HepG2 (cell line): Measurements from ENCODE around the gene MTTP. TPM values are rescaled to one million over a fixed set of nuclear protein-coding genes. Genes with fewer than 3 reads are reported as not detected.

ENCODE experiments used
- ATF4 ChIP-seq, 2 experiments: fragments of 450-650 bp in 1 of 2; sonication (generic) in 1 of 2; formaldehyde crosslinking; IDR thresholded peaks; 2 replicates each; pipeline versions ENCODE4 v1.5.0 to v1.8.0; 2020 to 2022; ENCODE audit warnings: mild to moderate bottlenecking in 1 of 2, missing genetic modification reagents in 1 of 2
- DMTF1 ChIP-seq: sonication (generic); formaldehyde crosslinking; IDR thresholded peaks from 2 replicates; pipeline ENCODE4 v1.4.0; 2020; ENCODE audit warnings: mild to moderate bottlenecking, missing genetic modification reagents
- FOXP4 ChIP-seq: sonication (generic); formaldehyde crosslinking; IDR thresholded peaks from 2 replicates; pipeline ENCODE4 v1.4.0; 2020; ENCODE audit warnings: missing genetic modification reagents
- HNF4G ChIP-seq, 2 experiments: sonication (generic) in 1 of 2; formaldehyde crosslinking in 1 of 2; IDR thresholded peaks; 2 replicates each; pipeline versions ENCODE4 v1.4.0 to v1.6.1; 2011 to 2020; ENCODE audit warnings: borderline replicate concordance in 2 of 2, low read depth in 2 of 2, mild to moderate bottlenecking in 2 of 2, low read length in 1 of 2, missing genetic modification reagents in 1 of 2, moderate library complexity in 1 of 2
- HNRNPK ChIP-seq: fragments of 200-400 bp; formaldehyde crosslinking; IDR thresholded peaks from 2 replicates; pipeline ENCODE4 v1.6.1; 2018; ENCODE audit warnings: low read length, low read depth, moderate library complexity, mild to moderate bottlenecking; ENCODE audit not compliant: poor library complexity, severe bottlenecking
- KMT2A ChIP-seq: sonication (generic); formaldehyde crosslinking; IDR thresholded peaks from 2 replicates; pipeline ENCODE4 v1.4.0; 2020; ENCODE audit warnings: missing genetic modification reagents
- MAF1 ChIP-seq: sonication (generic); formaldehyde crosslinking; IDR thresholded peaks from 2 replicates; pipeline ENCODE4 v1.5.0; 2020; ENCODE audit warnings: missing genetic modification reagents, borderline replicate concordance
- NCOA5 ChIP-seq: sonication (generic); formaldehyde crosslinking; IDR thresholded peaks from 2 replicates; pipeline ENCODE4 v1.4.0; 2020; ENCODE audit warnings: missing genetic modification reagents
- NFE2L2 ChIP-seq: fragments of 150-350 bp; IDR thresholded peaks from 2 replicates; pipeline ENCODE4 v1.6.1; 2014; ENCODE audit warnings: low read length
- RARG ChIP-seq: sonication (generic); formaldehyde crosslinking; IDR thresholded peaks from 2 replicates; pipeline ENCODE4 v1.4.0; 2020; ENCODE audit warnings: low read depth, mild to moderate bottlenecking, missing genetic modification reagents
- TCF7L2 ChIP-seq: IDR thresholded peaks from 2 replicates; pipeline ENCODE4 v1.6.1; 2011; ENCODE audit warnings: mild to moderate bottlenecking, low read depth, low read length, moderate library complexity
- THAP7 ChIP-seq: sonication (generic); formaldehyde crosslinking; IDR thresholded peaks from 2 replicates; pipeline ENCODE4 v1.8.1; 2023; ENCODE audit warnings: mild to moderate bottlenecking, missing genetic modification reagents
- THAP8 ChIP-seq: sonication (generic); formaldehyde crosslinking; IDR thresholded peaks from 2 replicates; pipeline ENCODE4 v1.5.1; 2020; ENCODE audit warnings: missing genetic modification reagents, mild to moderate bottlenecking, borderline replicate concordance
- ZFP36L2 ChIP-seq: sonication (generic); formaldehyde crosslinking; IDR thresholded peaks from 2 replicates; pipeline ENCODE4 v1.4.0; 2020; ENCODE audit warnings: missing genetic modification reagents
- ZNF225 ChIP-seq: sonication (generic); formaldehyde crosslinking; IDR thresholded peaks from 2 replicates; pipeline ENCODE4 v1.4.0; 2020; ENCODE audit warnings: mild to moderate bottlenecking, missing genetic modification reagents
- ZNF670 ChIP-seq: sonication (generic); formaldehyde crosslinking; IDR thresholded peaks from 2 replicates; pipeline ENCODE4 v1.8.0; 2022; ENCODE audit warnings: mild to moderate bottlenecking, missing genetic modification reagents, borderline replicate concordance
- ZNF75D ChIP-seq: sonication (generic); formaldehyde crosslinking; IDR thresholded peaks from 2 replicates; pipeline ENCODE4 v1.8.1; 2023; ENCODE audit warnings: missing genetic modification reagents, mild to moderate bottlenecking, borderline replicate concordance
- ZNF770 ChIP-seq: sonication (generic); formaldehyde crosslinking; IDR thresholded peaks from 2 replicates; pipeline ENCODE4 v1.5.0; 2020; ENCODE audit warnings: mild to moderate bottlenecking, missing genetic modification reagents
- ZSCAN22 ChIP-seq: sonication (generic); formaldehyde crosslinking; IDR thresholded peaks from 2 replicates; pipeline ENCODE4 v1.4.0; 2020; ENCODE audit warnings: mild to moderate bottlenecking, missing genetic modification reagents
- polyA plus RNA-seq, 8 experiments: library from polyadenylated mRNA; depleted of rRNA in 3 of 8; stranded (reverse) in 7 of 8; unstranded in 1 of 8; fragments of >200 nt; fragmentation: Illumina TruSeq in 4 of 8; extraction: Trizol in 4 of 8; gene quantifications; 2 replicates each; pipeline versions ENCODE4 v1.2.1 to v1.2.3, GENCODE V29; 2011 to 2016; ENCODE audit warnings: low read depth in 4 of 8, missing spikeins in 1 of 8, mixed read lengths in 1 of 8; ENCODE audit not compliant: insufficient read depth in 1 of 8
- total RNA-seq, 5 experiments: library from RNA; depleted of rRNA; stranded (reverse); fragments of >200 nt; fragmentation: Illumina TruSeq; extraction: Trizol; gene quantifications; 2 replicates each; pipeline ENCODE4 v1.2.3, GENCODE V29; 2016; ENCODE audit warnings: low read depth in 1 of 5

Gene MTTP
- total and polyA plus RNA-seq, 2 of the 13 experiments (the other 11 are each of a cell fraction or from before 2014, with no cell fraction given): 84.7 to 102 TPM

GRCh38 chr4:99574530-99575324 lies at the start of gene MTTP (continued):
- peak; percentile 35; the same call in 1 of the 2 replicates for TF ChIP-seq KMT2A (CRISPR knock-in tag)
- TF ChIP-seq ZNF670 (CRISPR knock-in tag): no peak
- TF ChIP-seq ZNF225 (CRISPR knock-in tag): no peak
- no peak for TF ChIP-seq ZNF770 (CRISPR knock-in tag)
- no peak for TF ChIP-seq RARG (CRISPR knock-in tag)
- TF ChIP-seq DMTF1 (CRISPR knock-in tag): no peak
- no peak for TF ChIP-seq MAF1 (CRISPR knock-in tag)
- TF ChIP-seq ZSCAN22 (CRISPR knock-in tag): no peak
- no peak for TF ChIP-seq ZNF75D
- TF ChIP-seq THAP7 (CRISPR knock-in tag): no peak
- TF ChIP-seq HNF4G (IDR thresholded peaks at IDR 0.05; ENCODE audit: borderline replicate concordance, low read depth, low read length): peak; percentile 98
- peak; percentile 95; the same call in 1 of the 2 replicates for TF ChIP-seq HNF4G (CRISPR knock-in tag; IDR thresholded peaks at IDR 0.05; ENCODE audit: borderline replicate concordance, low read depth)
- TF ChIP-seq NCOA5 (CRISPR knock-in tag): no peak
- no peak for TF ChIP-seq ATF4 (CRISPR knock-in tag; IDR thresholded peaks at IDR 0.05)
- TF ChIP-seq ZFP36L2: no peak
- no peak for TF ChIP-seq HNRNPK
- no peak for TF ChIP-seq NFE2L2
- TF ChIP-seq TCF7L2: no peak
- TF ChIP-seq THAP8: no peak
- TF ChIP-seq FOXP4 (CRISPR knock-in tag): peak; percentile 72
